GM23338 (cell line): ENCODE measurements around the gene CFAP92. TPM values are rescaled to one million over a fixed set of nuclear protein-coding genes. Genes with fewer than 3 reads are reported as not detected.
A peak's percentile ranks its signal among the peaks of the same experiment; 100 is the strongest.

Experiments
- ATAC-seq: fragments of 200-7000 bp; cut with Tn5 transposase; 3 replicates; pipeline ENCODE4 v1.9.1; 2020
- DNase-seq: peaks from one replicate; pipeline ENCODE4 v3.0.0-alpha.2; 2015; ENCODE audit warnings: low spot score
- H2AFZ ChIP-seq: fragments of 200-600 bp; sonication (generic); 2 replicates; pipeline ENCODE4 v1.8.0; 2016; ENCODE audit warnings: antibody characterized with exemption, mild to moderate bottlenecking, moderate library complexity
- H3F3A ChIP-seq: fragments of 200-600 bp; sonication (generic); replicated peaks from 2 replicates; pipeline ENCODE4 v1.8.0; 2017; ENCODE audit warnings: antibody characterized with exemption, mixed run types, low read depth
- H3K27ac ChIP-seq: fragments of 200-600 bp; sonication (generic); 2 replicates; pipeline ENCODE4 v1.6.1; 2016; ENCODE audit warnings: low read depth
- H3K27me3 ChIP-seq: fragments of 200-600 bp; sonication (generic); 2 replicates; pipeline ENCODE4 v1.8.0; 2016; ENCODE audit warnings: mild to moderate bottlenecking, mixed run types, moderate library complexity; ENCODE audit not compliant: insufficient read depth
- H3K36me3 ChIP-seq: fragments of 200-600 bp; sonication (generic); 2 replicates; pipeline ENCODE4 v1.8.0; 2016; ENCODE audit warnings: mild to moderate bottlenecking; ENCODE audit not compliant: insufficient read depth
- H3K4me1 ChIP-seq: fragments of 200-600 bp; sonication (generic); 2 replicates; pipeline ENCODE4 v1.8.0; 2016; ENCODE audit warnings: mild to moderate bottlenecking, moderate library complexity; ENCODE audit not compliant: insufficient read depth
- H3K4me2 ChIP-seq: fragments of 200-600 bp; sonication (generic); 2 replicates; pipeline ENCODE4 v1.7.1; 2017; ENCODE audit warnings: mixed run types
- H3K4me3 ChIP-seq: fragments of 200-600 bp; sonication (generic); 2 replicates; pipeline ENCODE4 v1.6.1; 2016; ENCODE audit warnings: mixed run types
- H3K79me2 ChIP-seq: fragments of 200-600 bp; sonication (generic); replicated peaks from 2 replicates; pipeline ENCODE4 v1.8.0; 2017; ENCODE audit warnings: mild to moderate bottlenecking; ENCODE audit not compliant: insufficient read depth
- H3K9me2 ChIP-seq: fragments of 200-600 bp; sonication (generic); 2 replicates; pipeline ENCODE4 v1.8.0; 2017; ENCODE audit not compliant: insufficient read depth
- H4K20me1 ChIP-seq: fragments of 200-600 bp; sonication (generic); replicated peaks from 2 replicates; pipeline ENCODE4 v1.8.0; 2017; ENCODE audit warnings: mild to moderate bottlenecking; ENCODE audit not compliant: insufficient read depth
- H3K27ac Mint-ChIP-seq: 2 replicates; pipeline ENCODE4 v1.8.0; 2020; ENCODE audit warnings: inconsistent platforms, mild to moderate bottlenecking, moderate library complexity, mixed read lengths
- H3K27me3 Mint-ChIP-seq: 3 replicates; pipeline ENCODE4 v1.8.0; 2022; ENCODE audit warnings: low read depth, mild to moderate bottlenecking, moderate library complexity, mixed read lengths, inconsistent platforms; ENCODE audit not compliant: insufficient read depth, poor library complexity
- H3K36me3 Mint-ChIP-seq: 3 replicates; pipeline ENCODE4 v1.8.0; 2021; ENCODE audit warnings: low read depth, mild to moderate bottlenecking, inconsistent platforms, moderate library complexity, mixed read lengths
- H3K4me1 Mint-ChIP-seq: 3 replicates; pipeline ENCODE4 v1.8.0; 2020; ENCODE audit warnings: mild to moderate bottlenecking, inconsistent platforms, mixed read lengths
- H3K4me3 Mint-ChIP-seq: 3 replicates; pipeline ENCODE4 v1.8.0; 2021; ENCODE audit warnings: moderate library complexity, mild to moderate bottlenecking, inconsistent platforms, mixed read lengths
- H3K9me3 Mint-ChIP-seq: 3 replicates; pipeline ENCODE4 v1.8.0; 2020; ENCODE audit warnings: moderate library complexity, mild to moderate bottlenecking, inconsistent platforms, mixed read lengths
- CREB1 ChIP-seq: fragments of 250-450 bp; sonication (Bioruptor Pico); IDR thresholded peaks from 2 replicates; pipeline ENCODE4 v1.5.0; 2020; ENCODE audit warnings: low read depth, mild to moderate bottlenecking, moderate library complexity
- JUNB ChIP-seq: IDR thresholded peaks from one replicate; pipeline ENCODE4 v1.6.1; 2016; ENCODE audit warnings: antibody characterized with exemption; ENCODE audit not compliant: unreplicated experiment
- POLR2AphosphoS5 ChIP-seq: IDR thresholded peaks from 2 replicates; pipeline ENCODE4 v1.6.1; 2016; ENCODE audit warnings: antibody characterized with exemption, low read depth
- ZNF114 ChIP-seq: fragments of 250-450 bp; sonication (Bioruptor Pico); IDR thresholded peaks from 2 replicates; pipeline ENCODE4 v1.5.0; 2020; ENCODE audit warnings: mild to moderate bottlenecking, moderate library complexity
- ZNF331 ChIP-seq: fragments of 250-450 bp; sonication (Bioruptor Pico); IDR thresholded peaks from 2 replicates; pipeline ENCODE4 v1.5.0; 2020; ENCODE audit warnings: low read depth, mild to moderate bottlenecking, moderate library complexity
- polyA plus RNA-seq: library from polyadenylated mRNA; unstranded; fragments of >200 nt; fragmentation: Nextera tagmentation; extraction: Ambion mirVana; gene quantifications from 2 replicates; pipeline ENCODE4 v1.2.1, GENCODE V29; 2016
- total RNA-seq: library from RNA; depleted of rRNA; stranded (reverse); fragments of >200 nt; shearing (Covaris generic); gene quantifications from 2 replicates; pipeline ENCODE4 v1.2.3, GENCODE V29; 2014
- TF ChIP-seq, protein P1 (sequence below): fragments of 250-450 bp; sonication (Bioruptor Pico); IDR thresholded peaks from 2 replicates; pipeline ENCODE4 v1.5.0; 2020; ENCODE audit warnings: mild to moderate bottlenecking, moderate library complexity

Gene CFAP92
- total and polyA plus RNA-seq, 2 experiments from 2014 or later = 1.6 to 2.3 TPM

DNA sequence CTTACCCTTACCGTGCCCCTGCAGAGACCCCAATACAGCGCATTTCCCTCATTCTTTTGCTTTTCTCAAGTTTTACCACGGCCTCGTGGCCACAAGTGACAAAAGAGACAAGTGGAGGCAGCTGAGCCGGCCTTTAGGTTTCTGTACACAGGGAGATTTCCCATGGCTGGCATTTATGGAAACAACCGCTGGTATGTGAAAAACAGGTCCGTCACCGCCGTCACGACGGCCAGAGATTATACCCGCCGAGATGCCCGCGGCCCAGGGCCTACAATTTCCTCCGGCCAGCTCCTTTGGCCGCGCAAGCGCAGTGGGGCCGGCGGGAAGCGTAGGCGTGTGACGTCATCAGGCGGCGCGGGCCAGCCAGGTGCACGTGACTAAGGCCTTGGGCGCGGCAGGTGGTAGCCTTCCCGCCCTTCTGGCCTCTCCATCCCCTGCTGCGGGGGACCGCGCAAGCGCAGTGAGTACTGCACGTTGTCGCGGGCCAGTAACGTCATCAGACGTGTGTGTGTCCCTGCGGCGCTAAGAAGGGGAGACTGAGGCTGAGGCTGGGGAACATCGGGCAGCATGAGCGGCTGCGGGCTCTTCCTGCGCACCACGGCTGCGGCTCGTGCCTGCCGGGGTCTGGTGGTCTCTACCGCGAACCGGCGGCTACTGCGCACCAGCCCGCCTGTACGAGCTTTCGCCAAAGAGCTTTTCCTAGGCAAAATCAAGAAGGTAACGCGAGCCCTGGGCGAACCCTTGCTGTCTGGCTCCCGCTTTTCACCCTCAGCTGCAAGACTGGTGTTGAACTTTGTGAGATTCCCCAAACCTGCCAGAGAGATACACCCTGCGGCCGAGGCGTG is 114.5 kb downstream of the CFAP92 start, which contains the start of gene ACAD9 (continued):
- TF ChIP-seq, protein P1, sequence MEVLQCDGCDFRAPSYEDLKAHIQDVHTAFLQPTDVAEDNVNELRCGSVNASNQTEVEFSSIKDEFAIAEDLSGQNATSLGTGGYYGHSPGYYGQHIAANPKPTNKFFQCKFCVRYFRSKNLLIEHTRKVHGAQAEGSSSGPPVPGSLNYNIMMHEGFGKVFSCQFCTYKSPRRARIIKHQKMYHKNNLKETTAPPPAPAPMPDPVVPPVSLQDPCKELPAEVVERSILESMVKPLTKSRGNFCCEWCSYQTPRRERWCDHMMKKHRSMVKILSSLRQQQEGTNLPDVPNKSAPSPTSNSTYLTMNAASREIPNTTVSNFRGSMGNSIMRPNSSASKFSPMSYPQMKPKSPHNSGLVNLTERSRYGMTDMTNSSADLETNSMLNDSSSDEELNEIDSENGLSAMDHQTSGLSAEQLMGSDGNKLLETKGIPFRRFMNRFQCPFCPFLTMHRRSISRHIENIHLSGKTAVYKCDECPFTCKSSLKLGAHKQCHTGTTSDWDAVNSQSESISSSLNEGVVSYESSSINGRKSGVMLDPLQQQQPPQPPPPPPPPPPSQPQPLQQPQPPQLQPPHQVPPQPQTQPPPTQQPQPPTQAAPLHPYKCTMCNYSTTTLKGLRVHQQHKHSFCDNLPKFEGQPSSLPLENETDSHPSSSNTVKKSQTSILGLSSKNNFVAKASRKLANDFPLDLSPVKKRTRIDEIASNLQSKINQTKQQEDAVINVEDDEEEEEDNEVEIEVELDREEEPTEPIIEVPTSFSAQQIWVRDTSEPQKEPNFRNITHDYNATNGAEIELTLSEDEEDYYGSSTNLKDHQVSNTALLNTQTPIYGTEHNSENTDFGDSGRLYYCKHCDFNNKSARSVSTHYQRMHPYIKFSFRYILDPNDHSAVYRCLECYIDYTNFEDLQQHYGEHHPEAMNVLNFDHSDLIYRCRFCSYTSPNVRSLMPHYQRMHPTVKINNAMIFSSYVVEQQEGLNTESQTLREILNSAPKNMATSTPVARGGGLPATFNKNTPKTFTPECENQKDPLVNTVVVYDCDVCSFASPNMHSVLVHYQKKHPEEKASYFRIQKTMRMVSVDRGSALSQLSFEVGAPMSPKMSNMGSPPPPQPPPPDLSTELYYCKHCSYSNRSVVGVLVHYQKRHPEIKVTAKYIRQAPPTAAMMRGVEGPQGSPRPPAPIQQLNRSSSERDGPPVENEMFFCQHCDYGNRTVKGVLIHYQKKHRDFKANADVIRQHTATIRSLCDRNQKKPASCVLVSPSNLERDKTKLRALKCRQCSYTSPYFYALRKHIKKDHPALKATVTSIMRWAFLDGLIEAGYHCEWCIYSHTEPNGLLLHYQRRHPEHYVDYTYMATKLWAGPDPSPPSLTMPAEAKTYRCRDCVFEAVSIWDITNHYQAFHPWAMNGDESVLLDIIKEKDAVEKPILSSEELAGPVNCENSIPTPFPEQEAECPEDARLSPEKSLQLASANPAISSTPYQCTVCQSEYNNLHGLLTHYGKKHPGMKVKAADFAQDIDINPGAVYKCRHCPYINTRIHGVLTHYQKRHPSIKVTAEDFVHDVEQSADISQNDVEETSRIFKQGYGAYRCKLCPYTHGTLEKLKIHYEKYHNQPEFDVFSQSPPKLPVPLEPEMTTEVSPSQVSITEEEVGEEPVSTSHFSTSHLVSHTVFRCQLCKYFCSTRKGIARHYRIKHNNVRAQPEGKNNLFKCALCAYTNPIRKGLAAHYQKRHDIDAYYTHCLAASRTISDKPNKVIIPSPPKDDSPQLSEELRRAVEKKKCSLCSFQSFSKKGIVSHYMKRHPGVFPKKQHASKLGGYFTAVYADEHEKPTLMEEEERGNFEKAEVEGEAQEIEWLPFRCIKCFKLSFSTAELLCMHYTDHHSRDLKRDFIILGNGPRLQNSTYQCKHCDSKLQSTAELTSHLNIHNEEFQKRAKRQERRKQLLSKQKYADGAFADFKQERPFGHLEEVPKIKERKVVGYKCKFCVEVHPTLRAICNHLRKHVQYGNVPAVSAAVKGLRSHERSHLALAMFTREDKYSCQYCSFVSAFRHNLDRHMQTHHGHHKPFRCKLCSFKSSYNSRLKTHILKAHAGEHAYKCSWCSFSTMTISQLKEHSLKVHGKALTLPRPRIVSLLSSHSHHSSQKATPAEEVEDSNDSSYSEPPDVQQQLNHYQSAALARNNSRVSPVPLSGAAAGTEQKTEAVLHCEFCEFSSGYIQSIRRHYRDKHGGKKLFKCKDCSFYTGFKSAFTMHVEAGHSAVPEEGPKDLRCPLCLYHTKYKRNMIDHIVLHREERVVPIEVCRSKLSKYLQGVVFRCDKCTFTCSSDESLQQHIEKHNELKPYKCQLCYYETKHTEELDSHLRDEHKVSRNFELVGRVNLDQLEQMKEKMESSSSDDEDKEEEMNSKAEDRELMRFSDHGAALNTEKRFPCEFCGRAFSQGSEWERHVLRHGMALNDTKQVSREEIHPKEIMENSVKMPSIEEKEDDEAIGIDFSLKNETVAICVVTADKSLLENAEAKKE = no peak
- TF ChIP-seq CREB1 (CRISPR knock-in tag) (peak; percentile 100), POLR2AphosphoS5 (peak; percentile 91)

GRCh38 chr3:128878556-128879124 is 115.2 kb downstream of the CFAP92 start:
- H3K79me2 ChIP-seq = peaks cover 48% of the 10 kb centered on the region
- no peaks in the 10 kb centered on the region for H3K9me3 Mint-ChIP-seq
- DNase-seq (peak; percentile 17), ATAC-seq (peak; percentile 24)
- peaks cover 16% of the 10 kb centered on the region for H3K27me3 Mint-ChIP-seq
- H3K9me2 ChIP-seq = no peaks in the 10 kb centered on the region
- peak overlapping the region; percentile 81 for H3K4me3 ChIP-seq
- H4K20me1 ChIP-seq = no peaks in the 10 kb centered on the region; the same call in 1 of the 2 replicates
- peaks cover 19% of the 10 kb centered on the region; the same call in 1 of the 2 replicates for H3K4me1 ChIP-seq
- peak overlapping the region; percentile 64; the same call in 1 of the 2 replicates for H2AFZ ChIP-seq
- peak overlapping the region; percentile 99 for H3K27ac Mint-ChIP-seq
- H3K27me3 ChIP-seq = no peaks in the 10 kb centered on the region
- H3K27ac ChIP-seq = peak overlapping the region; percentile 91
- no peaks in the 10 kb centered on the region for H3K36me3 ChIP-seq
- peak overlapping the region; percentile 93 for H3K4me2 ChIP-seq
- peak overlapping the region; percentile 93 for H3K4me3 Mint-ChIP-seq
- peaks cover 27% of the 10 kb centered on the region for H3K4me1 Mint-ChIP-seq
- H3F3A ChIP-seq = no peaks in the 10 kb centered on the region
- peaks cover 7% of the 10 kb centered on the region; the same call in 2 of the 3 replicates for H3K36me3 Mint-ChIP-seq
- no peak for TF ChIP-seq JUNB
- TF ChIP-seq ZNF331 (CRISPR knock-in tag) = no peak
- no peak for TF ChIP-seq POLR2AphosphoS5
- no peak for TF ChIP-seq ZNF114 (CRISPR knock-in tag)
- TF ChIP-seq, protein P1 = no peak
